Astrocyte (in vitro differentiated cells and primary cell): ENCODE measurements around the gene FOXF1. TPM values are rescaled to one million over a fixed set of nuclear protein-coding genes. Genes with fewer than 3 reads are reported as not detected.

Source experiments
- DNase-seq: peaks from one replicate; pipeline ENCODE4 v3.0.0-alpha.2; 2010; ENCODE audit warnings: low read depth
- FAIRE-seq: peaks from 2 replicates; lab custom pipeline; 2011; peaks lifted over from hg19 to GRCh38; lab: Jason Lieb, UNC
- H2AFZ ChIP-seq: 2 replicates; pipeline ENCODE4 v1.6.0; 2012; ENCODE audit warnings: low read depth, low read length, inconsistent platforms
- H3K27ac ChIP-seq: 2 replicates; pipeline ENCODE4 v1.5.1; 2011; ENCODE audit warnings: low read depth, low read length, inconsistent platforms
- H3K27me3 ChIP-seq: 2 replicates; pipeline ENCODE4 v1.6.0; 2011; ENCODE audit warnings: low read length, inconsistent platforms; ENCODE audit not compliant: insufficient read depth
- H3K36me3 ChIP-seq: 2 replicates; pipeline ENCODE4 v1.5.1; 2011; ENCODE audit warnings: low read length, inconsistent platforms; ENCODE audit not compliant: insufficient read depth
- H3K4me1 ChIP-seq: 2 replicates; pipeline ENCODE4 v1.5.1; 2011; ENCODE audit warnings: low read length, inconsistent platforms; ENCODE audit not compliant: insufficient read depth
- H3K4me2 ChIP-seq: 2 replicates; pipeline ENCODE4 v1.6.0; 2012; ENCODE audit warnings: low read length, inconsistent platforms
- H3K4me3 ChIP-seq: 2 replicates; pipeline ENCODE4 v1.5.1; 2011; ENCODE audit warnings: low read depth, mild to moderate bottlenecking, low read length, inconsistent platforms; ENCODE audit not compliant: insufficient read depth
- H3K79me2 ChIP-seq: 2 replicates; pipeline ENCODE4 v1.6.0; 2012; ENCODE audit warnings: mild to moderate bottlenecking, low read length, inconsistent platforms; ENCODE audit not compliant: insufficient read depth
- H3K9ac ChIP-seq: 2 replicates; pipeline ENCODE4 v1.6.0; 2012; ENCODE audit warnings: mild to moderate bottlenecking, low read length, inconsistent platforms
- H3K9me3 ChIP-seq: 2 replicates; pipeline ENCODE4 v1.5.1; 2012; ENCODE audit warnings: low read depth, mild to moderate bottlenecking, low read length, inconsistent platforms; ENCODE audit not compliant: insufficient read depth
- H4K20me1 ChIP-seq: 2 replicates; pipeline ENCODE4 v1.6.0; 2012; ENCODE audit warnings: low read length, inconsistent platforms; ENCODE audit not compliant: insufficient read depth
- H3K27ac Mint-ChIP-seq: one replicate; pipeline ENCODE4 v1.8.0; 2021; ENCODE audit warnings: mild to moderate bottlenecking, mixed read lengths; ENCODE audit not compliant: unreplicated experiment
- H3K27me3 Mint-ChIP-seq: one replicate; pipeline ENCODE4 v1.8.0; 2021; ENCODE audit warnings: low read depth, mixed read lengths; ENCODE audit not compliant: unreplicated experiment
- H3K36me3 Mint-ChIP-seq: one replicate; pipeline ENCODE4 v1.8.0; 2021; ENCODE audit warnings: low read depth, mixed read lengths; ENCODE audit not compliant: unreplicated experiment
- H3K4me1 Mint-ChIP-seq: one replicate; pipeline ENCODE4 v1.8.0; 2021; ENCODE audit warnings: low read depth, mixed read lengths; ENCODE audit not compliant: unreplicated experiment
- H3K4me3 Mint-ChIP-seq: one replicate; pipeline ENCODE4 v1.8.0; 2021; ENCODE audit warnings: mild to moderate bottlenecking, moderate library complexity, mixed read lengths; ENCODE audit not compliant: unreplicated experiment
- H3K9me3 Mint-ChIP-seq: one replicate; pipeline ENCODE4 v1.8.0; 2021; ENCODE audit warnings: mild to moderate bottlenecking, mixed read lengths; ENCODE audit not compliant: unreplicated experiment
- CTCF ChIP-seq: IDR thresholded peaks from 2 replicates; pipeline ENCODE4 v1.5.1; 2011; ENCODE audit warnings: low read depth, mild to moderate bottlenecking, inconsistent platforms, low read length, moderate library complexity; ENCODE audit not compliant: insufficient read depth
- EZH2 ChIP-seq: IDR thresholded peaks from 2 replicates; pipeline ENCODE4 v1.6.1; 2012; ENCODE audit warnings: mild to moderate bottlenecking, low read length, inconsistent platforms; ENCODE audit not compliant: insufficient read depth
- total RNA-seq: library from RNA; stranded (reverse); gene quantifications from 2 replicates; pipeline ENCODE4 v1.2.1, GENCODE V29; 2021

FOXF1 gene
- total RNA-seq, 1 donor from 2014 or later = 0.07 TPM

- FAIRE-seq = no peak
- Histone ChIP-seq H3K9me3 (peaks cover 11% of the 10 kb centered on the region), H3K9ac (no peak overlapping the region), H3K79me2 (no peaks in the 10 kb centered on the region), H3K4me1 (peaks cover 18% of the 10 kb centered on the region), H4K20me1 (no peaks in the 10 kb centered on the region), H3K4me2 (no peak overlapping the region), H3K4me3 (no peak overlapping the region), H3K27ac (no peak overlapping the region), H3K27me3 (peaks cover 4% of the 10 kb centered on the region), H2AFZ (no peak overlapping the region), H3K36me3 (no peaks in the 10 kb centered on the region)
- Mint-ChIP-seq H3K27ac (no peak overlapping the region), H3K27me3 (peaks cover 52% of the 10 kb centered on the region), H3K9me3 (peaks cover 7% of the 10 kb centered on the region), H3K4me3 (no peak overlapping the region), H3K4me1 (peaks cover 1% of the 10 kb centered on the region), H3K36me3 (no peaks in the 10 kb centered on the region)
- TF ChIP-seq CTCF (no peak), EZH2 (no peak)
- DNase-seq = peak; percentile 76
Measured at GRCh38 chr16:86462334-86463084, 47.8 kb upstream of the FOXF1 start.

GRCh38 chr16:86464044-86464443 lies 46.3 kb upstream of the FOXF1 start:
- H3K27me3 Mint-ChIP-seq = peaks cover 52% of the 10 kb centered on the region
- H3K4me3 Mint-ChIP-seq = no peak overlapping the region
- no peak overlapping the region for H3K9ac ChIP-seq
- H4K20me1 ChIP-seq = no peaks in the 10 kb centered on the region
- peaks cover 10% of the 10 kb centered on the region for H3K4me1 ChIP-seq
- DNase-seq (no peak), FAIRE-seq (no peak)
- H3K27me3 ChIP-seq = peaks cover 3% of the 10 kb centered on the region
- H3K9me3 ChIP-seq = peaks cover 11% of the 10 kb centered on the region
- no peak overlapping the region for H3K27ac Mint-ChIP-seq
- H3K79me2 ChIP-seq = no peaks in the 10 kb centered on the region
- no peaks in the 10 kb centered on the region for H3K36me3 Mint-ChIP-seq
- no peak for TF ChIP-seq CTCF
- no peak for TF ChIP-seq EZH2
- H3K4me3 ChIP-seq = no peak overlapping the region
- no peak overlapping the region for H2AFZ ChIP-seq
- H3K9me3 Mint-ChIP-seq = peaks cover 7% of the 10 kb centered on the region
- H3K36me3 ChIP-seq = no peaks in the 10 kb centered on the region
- H3K27ac ChIP-seq = no peak overlapping the region
- no peaks in the 10 kb centered on the region for H3K4me1 Mint-ChIP-seq
- no peak overlapping the region for H3K4me2 ChIP-seq

GRCh38 chr16:86465434-86465833 lies 44.9 kb upstream of the FOXF1 start:
- Histone ChIP-seq H3K79me2 (no peaks in the 10 kb centered on the region), H3K9ac (no peak overlapping the region), H3K4me3 (no peak overlapping the region), H3K9me3 (peaks cover 11% of the 10 kb centered on the region), H3K4me1 (peaks cover 6% of the 10 kb centered on the region), H3K27me3 (peaks cover 2% of the 10 kb centered on the region), H3K4me2 (no peak overlapping the region), H3K27ac (no peak overlapping the region), H4K20me1 (no peaks in the 10 kb centered on the region), H3K36me3 (no peaks in the 10 kb centered on the region), H2AFZ (no peak overlapping the region)
- DNase-seq (no peak), FAIRE-seq (no peak)
- Mint-ChIP-seq H3K4me3 (no peak overlapping the region), H3K27me3 (peaks cover 53% of the 10 kb centered on the region), H3K9me3 (peaks cover 2% of the 10 kb centered on the region), H3K36me3 (no peaks in the 10 kb centered on the region), H3K4me1 (no peaks in the 10 kb centered on the region), H3K27ac (no peak overlapping the region)
- TF ChIP-seq CTCF (no peak), EZH2 (no peak)
